GM23338 (cell line): ENCODE measurements around the gene ZBTB8B. TPM values are rescaled to one million over a fixed set of nuclear protein-coding genes. Genes with fewer than 3 reads are reported as not detected.
"Not testable (repeated sequence)": the region's sequence is repeated elsewhere in the genome, so short reads cannot be mapped to it uniquely, and the experiment has no call there.

Experiments
- ATAC-seq: fragments of 200-7000 bp; cut with Tn5 transposase; 3 replicates; pipeline ENCODE4 v1.9.1; 2020
- DNase-seq: peaks from one replicate; pipeline ENCODE4 v3.0.0-alpha.2; 2015; ENCODE audit warnings: low spot score
- H2AFZ ChIP-seq: fragments of 200-600 bp; sonication (generic); 2 replicates; pipeline ENCODE4 v1.8.0; 2016; ENCODE audit warnings: antibody characterized with exemption, mild to moderate bottlenecking, moderate library complexity
- H3F3A ChIP-seq: fragments of 200-600 bp; sonication (generic); replicated peaks from 2 replicates; pipeline ENCODE4 v1.8.0; 2017; ENCODE audit warnings: antibody characterized with exemption, mixed run types, low read depth
- H3K27ac ChIP-seq: fragments of 200-600 bp; sonication (generic); 2 replicates; pipeline ENCODE4 v1.6.1; 2016; ENCODE audit warnings: low read depth
- H3K27me3 ChIP-seq: fragments of 200-600 bp; sonication (generic); 2 replicates; pipeline ENCODE4 v1.8.0; 2016; ENCODE audit warnings: mild to moderate bottlenecking, mixed run types, moderate library complexity; ENCODE audit not compliant: insufficient read depth
- H3K36me3 ChIP-seq: fragments of 200-600 bp; sonication (generic); 2 replicates; pipeline ENCODE4 v1.8.0; 2016; ENCODE audit warnings: mild to moderate bottlenecking; ENCODE audit not compliant: insufficient read depth
- H3K4me1 ChIP-seq: fragments of 200-600 bp; sonication (generic); 2 replicates; pipeline ENCODE4 v1.8.0; 2016; ENCODE audit warnings: mild to moderate bottlenecking, moderate library complexity; ENCODE audit not compliant: insufficient read depth
- H3K4me2 ChIP-seq: fragments of 200-600 bp; sonication (generic); 2 replicates; pipeline ENCODE4 v1.7.1; 2017; ENCODE audit warnings: mixed run types
- H3K4me3 ChIP-seq: fragments of 200-600 bp; sonication (generic); 2 replicates; pipeline ENCODE4 v1.6.1; 2016; ENCODE audit warnings: mixed run types
- H3K79me2 ChIP-seq: fragments of 200-600 bp; sonication (generic); replicated peaks from 2 replicates; pipeline ENCODE4 v1.8.0; 2017; ENCODE audit warnings: mild to moderate bottlenecking; ENCODE audit not compliant: insufficient read depth
- H3K9me2 ChIP-seq: fragments of 200-600 bp; sonication (generic); 2 replicates; pipeline ENCODE4 v1.8.0; 2017; ENCODE audit not compliant: insufficient read depth
- H4K20me1 ChIP-seq: fragments of 200-600 bp; sonication (generic); replicated peaks from 2 replicates; pipeline ENCODE4 v1.8.0; 2017; ENCODE audit warnings: mild to moderate bottlenecking; ENCODE audit not compliant: insufficient read depth
- H3K27ac Mint-ChIP-seq: 2 replicates; pipeline ENCODE4 v1.8.0; 2020; ENCODE audit warnings: inconsistent platforms, mild to moderate bottlenecking, moderate library complexity, mixed read lengths
- H3K27me3 Mint-ChIP-seq: 3 replicates; pipeline ENCODE4 v1.8.0; 2022; ENCODE audit warnings: low read depth, mild to moderate bottlenecking, moderate library complexity, mixed read lengths, inconsistent platforms; ENCODE audit not compliant: insufficient read depth, poor library complexity
- H3K36me3 Mint-ChIP-seq: 3 replicates; pipeline ENCODE4 v1.8.0; 2021; ENCODE audit warnings: low read depth, mild to moderate bottlenecking, inconsistent platforms, moderate library complexity, mixed read lengths
- H3K4me1 Mint-ChIP-seq: 3 replicates; pipeline ENCODE4 v1.8.0; 2020; ENCODE audit warnings: mild to moderate bottlenecking, inconsistent platforms, mixed read lengths
- H3K4me3 Mint-ChIP-seq: 3 replicates; pipeline ENCODE4 v1.8.0; 2021; ENCODE audit warnings: moderate library complexity, mild to moderate bottlenecking, inconsistent platforms, mixed read lengths
- H3K9me3 Mint-ChIP-seq: 3 replicates; pipeline ENCODE4 v1.8.0; 2020; ENCODE audit warnings: moderate library complexity, mild to moderate bottlenecking, inconsistent platforms, mixed read lengths
- ETS1 ChIP-seq: IDR thresholded peaks from 2 replicates; pipeline ENCODE4 v1.6.1; 2016; ENCODE audit warnings: antibody characterized with exemption
- EZH2phosphoT487 ChIP-seq: fragments of 200-600 bp; sonication (generic); IDR thresholded peaks from one replicate; pipeline ENCODE4 v1.8.1; 2018; ENCODE audit warnings: antibody characterized with exemption; ENCODE audit not compliant: unreplicated experiment
- JUNB ChIP-seq: IDR thresholded peaks from one replicate; pipeline ENCODE4 v1.6.1; 2016; ENCODE audit warnings: antibody characterized with exemption; ENCODE audit not compliant: unreplicated experiment
- POLR2AphosphoS5 ChIP-seq: IDR thresholded peaks from 2 replicates; pipeline ENCODE4 v1.6.1; 2016; ENCODE audit warnings: antibody characterized with exemption, low read depth
- REST ChIP-seq: IDR thresholded peaks from one replicate; pipeline ENCODE4 v1.6.1; 2018; ENCODE audit warnings: antibody characterized with exemption; ENCODE audit not compliant: unreplicated experiment
- STAT1 ChIP-seq: IDR thresholded peaks from one replicate; pipeline ENCODE4 v1.6.1; 2016; ENCODE audit warnings: antibody characterized with exemption; ENCODE audit not compliant: unreplicated experiment
- ZNF114 ChIP-seq: fragments of 250-450 bp; sonication (Bioruptor Pico); IDR thresholded peaks from 2 replicates; pipeline ENCODE4 v1.5.0; 2020; ENCODE audit warnings: mild to moderate bottlenecking, moderate library complexity
- ZNF462 ChIP-seq: fragments of 250-450 bp; sonication (Bioruptor Pico); IDR thresholded peaks from 2 replicates; pipeline ENCODE4 v1.5.0; 2020; ENCODE audit warnings: mild to moderate bottlenecking, moderate library complexity
- polyA plus RNA-seq: library from polyadenylated mRNA; unstranded; fragments of >200 nt; fragmentation: Nextera tagmentation; extraction: Ambion mirVana; gene quantifications from 2 replicates; pipeline ENCODE4 v1.2.1, GENCODE V29; 2016
- total RNA-seq: library from RNA; depleted of rRNA; stranded (reverse); fragments of >200 nt; shearing (Covaris generic); gene quantifications from 2 replicates; pipeline ENCODE4 v1.2.3, GENCODE V29; 2014
- TF ChIP-seq, protein P1 (sequence below), 2 experiments: fragments of 200-600 bp in 1 of 2; sonication (generic) in 1 of 2; conservative IDR thresholded peaks; 2 replicates each; pipeline versions ENCODE4 v1.5.1 to v1.6.1; 2016 to 2017; ENCODE audit warnings: antibody characterized with exemption in 2 of 2, low read depth in 2 of 2, mild to moderate bottlenecking in 2 of 2, moderate library complexity in 1 of 2

ZBTB8B gene
- total and polyA plus RNA-seq, 2 experiments from 2014 or later: 0.95 to 4.2 TPM

DNA sequence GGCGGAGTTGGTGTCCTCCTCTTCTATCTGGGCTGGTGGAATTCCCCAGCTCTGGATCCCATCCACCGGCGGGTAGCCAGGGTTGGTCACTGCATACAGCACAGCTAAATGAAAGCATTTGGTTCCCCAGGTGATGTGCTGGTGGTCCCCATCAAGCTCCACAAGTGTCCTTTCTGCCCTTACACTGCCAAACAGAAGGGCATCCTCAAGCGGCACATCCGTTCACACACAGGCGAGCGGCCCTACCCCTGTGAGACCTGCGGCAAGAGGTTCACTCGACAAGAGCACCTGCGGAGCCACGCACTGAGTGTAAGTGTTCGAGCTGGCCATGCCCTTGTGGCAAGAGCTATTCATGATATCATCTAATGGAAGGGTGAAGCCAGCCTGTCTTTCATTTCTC lies 15.9 kb downstream of the ZBTB8B start:
- Histone ChIP-seq H3K27ac (no peak overlapping the region), H3K4me3 (no peak overlapping the region), H2AFZ (no peak overlapping the region), H3K36me3 (no peaks in the 10 kb centered on the region; the same call in 1 of the 2 replicates), H3K9me2 (no peaks in the 10 kb centered on the region), H3K27me3 (no peaks in the 10 kb centered on the region), H3K79me2 (no peaks in the 10 kb centered on the region), H3K4me1 (no peaks in the 10 kb centered on the region; the same call in 1 of the 2 replicates), H4K20me1 (no peaks in the 10 kb centered on the region), H3K4me2 (no peak overlapping the region), H3F3A (no peaks in the 10 kb centered on the region)
- peak; percentile 47 for ATAC-seq
- peaks cover 14% of the 10 kb centered on the region for H3K36me3 Mint-ChIP-seq
- H3K4me1 Mint-ChIP-seq: peaks cover 4% of the 10 kb centered on the region; the same call in 2 of the 3 replicates
- H3K27me3 Mint-ChIP-seq: peaks cover 4% of the 10 kb centered on the region
- H3K9me3 Mint-ChIP-seq: no peaks in the 10 kb centered on the region
- 0 out of 2 replicates have a peak overlapping the region, but pooled peaks have one; percentile 63 for H3K27ac Mint-ChIP-seq
- TF ChIP-seq EZH2phosphoT487 (no peak), ETS1 (no peak), POLR2AphosphoS5 (no peak), JUNB (no peak), ZNF114 (CRISPR knock-in tag) (no peak), STAT1 (no peak), REST (no peak), ZNF462 (CRISPR knock-in tag) (no peak)
- TF ChIP-seq, protein P1, sequence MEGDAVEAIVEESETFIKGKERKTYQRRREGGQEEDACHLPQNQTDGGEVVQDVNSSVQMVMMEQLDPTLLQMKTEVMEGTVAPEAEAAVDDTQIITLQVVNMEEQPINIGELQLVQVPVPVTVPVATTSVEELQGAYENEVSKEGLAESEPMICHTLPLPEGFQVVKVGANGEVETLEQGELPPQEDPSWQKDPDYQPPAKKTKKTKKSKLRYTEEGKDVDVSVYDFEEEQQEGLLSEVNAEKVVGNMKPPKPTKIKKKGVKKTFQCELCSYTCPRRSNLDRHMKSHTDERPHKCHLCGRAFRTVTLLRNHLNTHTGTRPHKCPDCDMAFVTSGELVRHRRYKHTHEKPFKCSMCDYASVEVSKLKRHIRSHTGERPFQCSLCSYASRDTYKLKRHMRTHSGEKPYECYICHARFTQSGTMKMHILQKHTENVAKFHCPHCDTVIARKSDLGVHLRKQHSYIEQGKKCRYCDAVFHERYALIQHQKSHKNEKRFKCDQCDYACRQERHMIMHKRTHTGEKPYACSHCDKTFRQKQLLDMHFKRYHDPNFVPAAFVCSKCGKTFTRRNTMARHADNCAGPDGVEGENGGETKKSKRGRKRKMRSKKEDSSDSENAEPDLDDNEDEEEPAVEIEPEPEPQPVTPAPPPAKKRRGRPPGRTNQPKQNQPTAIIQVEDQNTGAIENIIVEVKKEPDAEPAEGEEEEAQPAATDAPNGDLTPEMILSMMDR (conservative IDR thresholded peaks at IDR 0.05; ENCODE audit: low read depth in 2 of 2): no peak
- DNase-seq: no peak
- no peak overlapping the region for H3K4me3 Mint-ChIP-seq

DNA sequence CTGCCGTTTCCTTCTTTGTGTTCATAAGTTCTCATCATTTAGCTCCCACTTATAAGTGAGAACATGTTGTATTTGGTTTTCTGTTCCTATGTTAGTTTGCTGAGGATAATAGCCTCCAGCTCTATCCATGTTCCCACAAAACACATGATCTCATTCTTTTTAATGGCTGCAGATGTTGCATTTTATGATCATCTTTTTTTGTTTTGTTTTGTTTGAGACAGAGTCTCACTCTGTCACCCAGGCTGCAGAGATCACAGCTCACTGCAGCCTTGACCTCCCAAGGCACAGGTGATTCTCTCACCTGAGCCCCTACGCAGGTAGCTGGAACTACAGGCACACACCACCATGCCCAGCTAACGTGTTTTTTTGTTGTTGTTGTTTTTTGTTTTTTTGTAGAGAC lies 16.9 kb downstream of the ZBTB8B start:
- not testable (repeated sequence) for H3K27ac ChIP-seq, H3K79me2 ChIP-seq, H3K4me3 Mint-ChIP-seq, H3K27me3 ChIP-seq, DNase-seq, H3K9me3 Mint-ChIP-seq, ATAC-seq, H3K27me3 Mint-ChIP-seq, H3K4me1 ChIP-seq, H3K36me3 ChIP-seq, H3K27ac Mint-ChIP-seq, H2AFZ ChIP-seq, H3K4me1 Mint-ChIP-seq, H4K20me1 ChIP-seq, H3K9me2 ChIP-seq, H3K4me3 ChIP-seq, H3F3A ChIP-seq, H3K4me2 ChIP-seq
- peaks cover 14% of the 10 kb centered on the region for H3K36me3 Mint-ChIP-seq
